Endothelial cell of umbilical vein (primary cell): Measurements from ENCODE around the gene FGD6. TPM values are rescaled to one million over a fixed set of nuclear protein-coding genes. Genes with fewer than 3 reads are reported as not detected.

ENCODE experiments used
- BruUV-seq: library from RNA; stranded (reverse); fragments of 400-500 nt; replicated peaks from 2 replicates; lab custom pipeline; 2021; lab: Mats Ljungman, UMichigan
- CTCF ChIA-PET: fragments of 300-600, 350-600 bp; sonication (Branson Sonifier 250); formaldehyde crosslinking; loops from one replicate; lab custom pipeline; 2021; ENCODE audit warnings: antibody characterized with exemption, inconsistent platforms; lab: Charles Lee
- POLR2A ChIA-PET: fragments of 300-600, 350-600 bp; sonication (Branson Sonifier 250); formaldehyde crosslinking; loops from one replicate; lab custom pipeline; 2021; ENCODE audit warnings: antibody characterized with exemption, inconsistent platforms; lab: Charles Lee
- DNase-seq: peaks from one replicate; pipeline ENCODE4 v3.0.0-alpha.2; 2011; ENCODE audit warnings: low read depth, low spot score
- FAIRE-seq: peaks from 2 replicates; lab custom pipeline; 2011; peaks lifted over from hg19 to GRCh38; lab: Jason Lieb, UNC
- H2AFZ ChIP-seq: 2 replicates; pipeline ENCODE4 v1.6.0; 2012; ENCODE audit warnings: low read depth, low read length, control low read depth, inconsistent platforms
- H3K27ac ChIP-seq: 2 replicates; pipeline ENCODE4 v1.5.1; 2011; ENCODE audit warnings: low read depth, mild to moderate bottlenecking, control low read depth, low read length, moderate library complexity; ENCODE audit not compliant: insufficient read depth
- H3K27me3 ChIP-seq, 2 experiments: 2 replicates each; pipeline versions ENCODE4 v1.6.0 to v1.6.1; 2011; ENCODE audit warnings: low read length in 2 of 2, mixed read lengths in 1 of 2; ENCODE audit not compliant: control insufficient read depth in 2 of 2, insufficient read depth in 2 of 2
- H3K36me3 ChIP-seq, 2 experiments: 2 replicates in 1 of 2; 3 replicates in 1 of 2; pipeline ENCODE4 v1.5.1; 2011; ENCODE audit warnings: low read length in 2 of 2, mild to moderate bottlenecking in 1 of 2, moderate library complexity in 1 of 2; ENCODE audit not compliant: control insufficient read depth in 2 of 2, insufficient read depth in 2 of 2; ENCODE audit errors: extremely low read depth in 1 of 2
- H3K4me1 ChIP-seq: 3 replicates; pipeline ENCODE4 v1.5.1; 2011; ENCODE audit warnings: mild to moderate bottlenecking, low read length; ENCODE audit not compliant: control insufficient read depth, insufficient read depth; ENCODE audit errors: extremely low read depth
- H3K4me2 ChIP-seq: 2 replicates; pipeline ENCODE4 v1.6.1; 2011; ENCODE audit warnings: low read length, control low read depth, mixed read lengths; ENCODE audit not compliant: insufficient read depth
- H3K4me3 ChIP-seq, 3 experiments: fragments of 200-600 bp in 1 of 3; sonication (generic), shearing (Covaris generic) in 1 of 3; replicated peaks in 1 of 3; 2 replicates each; pipeline ENCODE4 v1.5.1; 2011 to 2016; ENCODE audit warnings: control low read depth in 3 of 3, low read length in 3 of 3, mild to moderate bottlenecking in 2 of 3, inconsistent platforms in 1 of 3, low read depth in 1 of 3, moderate library complexity in 1 of 3; ENCODE audit not compliant: insufficient read depth in 1 of 3
- H3K79me2 ChIP-seq: 2 replicates; pipeline ENCODE4 v1.6.0; 2012; ENCODE audit warnings: low read length, inconsistent platforms; ENCODE audit not compliant: control insufficient read depth, insufficient read depth
- H3K9ac ChIP-seq: replicated peaks from 2 replicates; pipeline ENCODE3; 2011; ENCODE audit warnings: low read length, control low read depth; ENCODE audit not compliant: insufficient read depth; ENCODE audit errors: extremely low read depth
- H3K9me1 ChIP-seq: replicated peaks from 3 replicates; pipeline ENCODE4 v1.6.0; 2011; ENCODE audit warnings: mild to moderate bottlenecking, low read length; ENCODE audit not compliant: control insufficient read depth, insufficient read depth; ENCODE audit errors: extremely low read depth
- H3K9me3 ChIP-seq: replicated peaks from 2 replicates; pipeline ENCODE4 v1.5.1; 2012; ENCODE audit warnings: low read length, inconsistent platforms; ENCODE audit not compliant: control insufficient read depth, insufficient read depth
- H4K20me1 ChIP-seq: replicated peaks from 2 replicates; pipeline ENCODE3; 2011; ENCODE audit warnings: mild to moderate bottlenecking, low read length; ENCODE audit not compliant: control insufficient read depth, insufficient read depth; ENCODE audit errors: extremely low read depth
- CTCF ChIP-seq, 2 donors: IDR thresholded peaks; 1 replicate in 1 of 2; 2 replicates in 1 of 2; pipeline ENCODE4 v1.5.1; 2011; ENCODE audit warnings: low read length in 2 of 2, mild to moderate bottlenecking in 2 of 2, moderate library complexity in 2 of 2, control low read depth in 1 of 2, inconsistent platforms in 1 of 2, low read depth in 1 of 2; ENCODE audit not compliant: insufficient read depth in 1 of 2; ENCODE audit errors: extremely low read depth in 1 of 2
- EZH2 ChIP-seq: IDR thresholded peaks from 2 replicates; pipeline ENCODE4 v1.6.1; 2012; ENCODE audit warnings: borderline replicate concordance, low read depth, mild to moderate bottlenecking, moderate library complexity, low read length, inconsistent platforms; ENCODE audit not compliant: severe bottlenecking
- FOS ChIP-seq: IDR thresholded peaks from 2 replicates; pipeline ENCODE4 v1.6.1; 2011; ENCODE audit warnings: mild to moderate bottlenecking, low read length, moderate library complexity, borderline replicate concordance; ENCODE audit not compliant: insufficient read depth
- GATA2 ChIP-seq: IDR thresholded peaks from 2 replicates; pipeline ENCODE4 v1.7.0; 2011; ENCODE audit warnings: low read depth, mild to moderate bottlenecking, moderate library complexity, mixed read lengths, low read length; ENCODE audit not compliant: insufficient read length, insufficient read depth
- JUN ChIP-seq: IDR thresholded peaks from 2 replicates; pipeline ENCODE4 v1.6.1; 2011; ENCODE audit warnings: borderline replicate concordance, low read depth; ENCODE audit not compliant: insufficient read length, insufficient read depth
- MAX ChIP-seq: IDR thresholded peaks from 2 replicates; pipeline ENCODE4 v1.6.1; 2011; ENCODE audit not compliant: insufficient read depth, insufficient read length
- MYC ChIP-seq: IDR thresholded peaks from one replicate; pipeline ENCODE4 v1.6.1; 2011; ENCODE audit warnings: mild to moderate bottlenecking, low read depth, low read length
- POLR2A ChIP-seq: IDR thresholded peaks from 2 replicates; pipeline ENCODE4 v1.6.1; 2012; ENCODE audit warnings: low read depth, mild to moderate bottlenecking, control low read depth, low read length
- POLR2AphosphoS5 ChIP-seq: IDR thresholded peaks from 2 replicates; pipeline ENCODE4 v1.6.1; 2012; ENCODE audit warnings: low read depth, mild to moderate bottlenecking, control low read depth, low read length, moderate library complexity; ENCODE audit not compliant: insufficient read depth
- dilution Hi-C: fragments of 300-500 bp; cut with MboI; formaldehyde crosslinking; loops from one replicate; pipeline ENCODE4 v1.15.0; 2019; ENCODE audit warnings: low sequenced_read_pairs; ENCODE audit not compliant: extremely low pct_ligation_motif_present
- intact Hi-C: fragments of 100-400 bp; cut with micrococcal nuclease; formaldehyde crosslinking; loops from one replicate; pipeline ENCODE4 v1.10.0; 2022
- polyA plus RNA-seq, 4 experiments: library from polyadenylated mRNA; depleted of rRNA in 3 of 4; stranded (reverse) in 3 of 4; unstranded in 1 of 4; fragments of >200 nt; gene quantifications; 2 replicates each; pipeline versions ENCODE4 v1.2.1 to v1.2.3, GENCODE V29; 2011 to 2012; ENCODE audit warnings: missing spikeins in 1 of 4
- total RNA-seq: library from RNA; stranded (reverse); gene quantifications from 2 replicates; pipeline ENCODE4 v1.2.3, GENCODE V29; 2021

The FGD6 gene
- total and polyA plus RNA-seq, 2 donors (not counting 3 experiments of a cell fraction or from before 2014, with no cell fraction given): 5.9 to 14.0 TPM

- Histone ChIP-seq H3K36me3 (no peaks in the 10 kb centered on the region), H3K27me3 (no peaks in the 10 kb centered on the region), H3K9ac (no peak overlapping the region), H4K20me1 (no peaks in the 10 kb centered on the region), H3K79me2 (no peaks in the 10 kb centered on the region), H3K9me1 (no peaks in the 10 kb centered on the region), H3K27ac (no peak overlapping the region), H2AFZ (no peak overlapping the region), H3K4me1 (no peaks in the 10 kb centered on the region), H3K9me3 (no peaks in the 10 kb centered on the region), H3K4me2 (no peak overlapping the region), H3K4me3 (no peak overlapping the region)
- no TSS peak for BruUV-seq
- dilution Hi-C loops: no loop called here
- CTCF ChIA-PET: interaction anchor here (0.6 to 1.5 kb wide), 2 partner anchors 26 to 384 kb away, joined by 3 to 4 read pairs; no protein-coding TSS in a partner anchor
- TF ChIP-seq POLR2A (no peak), EZH2 (no peak), GATA2 (no peak), MAX (no peak), MYC (no peak), JUN (no peak), FOS (no peak)
- intact Hi-C loops: no loop called here
- POLR2A ChIA-PET: no interaction called here
- DNase-seq (no peak), FAIRE-seq (no peak)
These were observed 66.8 kb downstream of the FGD6 start for GRCh38 chr12:95150501-95150900.

GRCh38 chr12:95147866-95148265 is 69.4 kb downstream of the FGD6 start:
- FAIRE-seq (no peak), DNase-seq (no peak)
- H3K36me3 ChIP-seq: no peaks in the 10 kb centered on the region
- no peaks in the 10 kb centered on the region for H4K20me1 ChIP-seq
- no peak overlapping the region for H2AFZ ChIP-seq
- H3K4me2 ChIP-seq: no peak overlapping the region
- BruUV-seq: no TSS peak
- no peak overlapping the region for H3K27ac ChIP-seq
- no peaks in the 10 kb centered on the region for H3K9me1 ChIP-seq
- dilution Hi-C loops: no loop called here
- TF ChIP-seq POLR2A: no peak
- no peak for TF ChIP-seq EZH2
- TF ChIP-seq MAX: no peak
- TF ChIP-seq MYC: no peak
- no peak for TF ChIP-seq POLR2AphosphoS5
- TF ChIP-seq GATA2: no peak
- no peak for TF ChIP-seq FOS
- TF ChIP-seq JUN: no peak
- no peak for TF ChIP-seq CTCF (IDR thresholded peaks at IDR 0.05; ENCODE audit: extremely low read depth in 1 of 2, insufficient read depth in 1 of 2, low read depth in 1 of 2, low read length in 2 of 2)
- H3K4me1 ChIP-seq: peaks cover 8% of the 10 kb centered on the region
- POLR2A ChIA-PET: no interaction called here
- H3K27me3 ChIP-seq: no peaks in the 10 kb centered on the region
- CTCF ChIA-PET: interaction anchor here (0.7 to 2.3 kb wide), 2 partner anchors 30 to 64 kb away, joined by 3 to 7 read pairs; no protein-coding TSS in a partner anchor
- H3K9ac ChIP-seq: no peak overlapping the region
- H3K9me3 ChIP-seq: no peaks in the 10 kb centered on the region
- no peaks in the 10 kb centered on the region for H3K79me2 ChIP-seq
- intact Hi-C loops: no loop called here
- H3K4me3 ChIP-seq: no peak overlapping the region
